Body of pancreas (tissue), 4 donors: Measurements from ENCODE around the gene CNP.

Experiments
- CTCF ChIP-seq, 7 experiments: fragments of 450-650 bp in 4 of 7; fragments of 200-600 bp in 3 of 7; sonication (generic) in 3 of 7; IDR thresholded peaks; one replicate each; pipeline ENCODE4 v1.5.1; 2016 to 2019; ENCODE audit warnings: antibody characterized with exemption in 7 of 7
- POLR2A ChIP-seq, 3 donors: fragments of 450-650 bp; IDR thresholded peaks; one replicate each; pipeline ENCODE4 v1.6.1; 2016; ENCODE audit warnings: antibody characterized with exemption in 3 of 3, mild to moderate bottlenecking in 2 of 3

DNA sequence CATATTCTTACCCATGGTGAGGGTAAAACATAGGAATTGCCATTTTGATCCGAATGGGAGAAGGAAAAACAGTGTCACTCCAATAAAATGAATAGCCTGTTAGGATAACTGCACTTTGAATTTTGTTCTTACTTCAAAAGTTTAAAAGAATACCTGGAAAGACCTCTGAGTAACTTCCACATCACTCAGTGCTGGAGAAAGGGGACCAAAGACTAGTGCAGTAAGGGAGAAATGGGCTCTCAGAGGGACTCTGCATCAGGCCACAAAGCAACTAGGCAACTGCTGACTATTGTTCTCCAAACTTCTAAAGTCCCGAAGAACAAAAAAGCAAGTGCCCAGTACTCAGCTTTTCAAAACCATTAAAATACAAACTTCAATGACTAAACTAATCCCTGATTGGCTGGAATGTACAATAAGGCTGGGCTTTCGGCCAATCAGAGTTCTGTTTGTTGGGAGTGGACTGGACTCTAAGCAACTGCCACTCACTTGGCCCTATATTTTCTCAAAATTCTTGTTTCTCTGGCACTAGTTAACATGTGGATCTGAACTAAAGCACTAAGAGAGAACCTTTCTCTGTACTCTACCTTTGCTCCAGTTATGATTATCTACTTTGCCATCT lies 44.4 kb downstream of the CNP start:
- no peak for TF ChIP-seq CTCF (IDR thresholded peaks at IDR 0.05)
- no peak for TF ChIP-seq POLR2A (IDR thresholded peaks at IDR 0.05)
